Esophagus mucosa (tissue), 1 donor: ENCODE measurements around the gene LRBA. TPM values are rescaled to one million over a fixed set of nuclear protein-coding genes. Genes with fewer than 3 reads are reported as not detected.

Experiments
- ATAC-seq: fragments of 200-7000 bp; cut with Tn5 transposase; one replicate; pipeline ENCODE4 v1.9.1; 2020
- total RNA-seq: library from RNA; stranded (reverse); gene quantifications from one replicate; pipeline ENCODE4 v1.2.4, GENCODE V29; 2023
- donor health status: DM: yes; HTN: yes; CAD: no.

LRBA gene
- total RNA-seq, 1 donor from 2014 or later = 41.1 TPM

GRCh38 chr4:150476776-150477175 lies 538.3 kb downstream of the LRBA start:
- no peak for ATAC-seq

GRCh38 chr4:150475763-150476162 lies 539.3 kb downstream of the LRBA start:
- ATAC-seq = no peak

- no peak for ATAC-seq
Measured at GRCh38 chr4:150464523-150464922, 550.6 kb downstream of the LRBA start.

- ATAC-seq = no peak
Measured at GRCh38 chr4:150462743-150463142, 552.3 kb downstream of the LRBA start.

- no peak for ATAC-seq
Measured at GRCh38 chr4:150461957-150462356, 553.1 kb downstream of the LRBA start.

GRCh38 chr4:150457802-150458201 lies 557.3 kb downstream of the LRBA start:
- ATAC-seq = no peak

- ATAC-seq = no peak
Measured at GRCh38 chr4:150451883-150452282, 563.2 kb downstream of the LRBA start.

- no peak for ATAC-seq
Measured at GRCh38 chr4:150447356-150447755, 567.7 kb downstream of the LRBA start.

- no peak for ATAC-seq
Measured at GRCh38 chr4:150439451-150439933, 575.6 kb downstream of the LRBA start.

- no peak for ATAC-seq
Measured at GRCh38 chr4:150436598-150437370, 578.3 kb downstream of the LRBA start.

- ATAC-seq = no peak
Measured at GRCh38 chr4:150431221-150431620, 583.9 kb downstream of the LRBA start.

- ATAC-seq = no peak
Measured at GRCh38 chr4:150425161-150425560, 589.9 kb downstream of the LRBA start.

- ATAC-seq = no peak
Measured at GRCh38 chr4:150423503-150423902, 591.6 kb downstream of the LRBA start.

- ATAC-seq = no peak
Measured at GRCh38 chr4:150423074-150423473, 592.0 kb downstream of the LRBA start.

GRCh38 chr4:150421612-150422011 lies 593.5 kb downstream of the LRBA start:
- no peak for ATAC-seq

- ATAC-seq = no peak
Measured at GRCh38 chr4:150419939-150420338, 595.1 kb downstream of the LRBA start.

- no peak for ATAC-seq
Measured at GRCh38 chr4:150418757-150419410, 596.2 kb downstream of the LRBA start.

- no peak for ATAC-seq
Measured at GRCh38 chr4:150415213-150415612, 599.9 kb downstream of the LRBA start.

- no peak for ATAC-seq
Measured at GRCh38 chr4:150411520-150411919, 603.6 kb downstream of the LRBA start.

GRCh38 chr4:150402871-150403272 lies 612.2 kb downstream of the LRBA start:
- no peak for ATAC-seq

GRCh38 chr4:150401083-150401687 lies 613.9 kb downstream of the LRBA start:
- no peak for ATAC-seq

GRCh38 chr4:150395872-150396271 lies 619.2 kb downstream of the LRBA start:
- no peak for ATAC-seq

GRCh38 chr4:150394046-150394445 lies 621.0 kb downstream of the LRBA start:
- ATAC-seq = no peak

GRCh38 chr4:150391052-150391451 lies 624.0 kb downstream of the LRBA start:
- ATAC-seq = no peak
